ENCODE results near the gene TRAP1. TPM values are rescaled to one million over a fixed set of nuclear protein-coding genes. Genes with fewer than 3 reads are reported as not detected.

Gene TRAP1
- total RNA-seq, 1 experiment from 2014 or later, result 219 TPM

GRCh38 chr16:3687792-3688191 is 29.5 kb downstream of the TRAP1 start:
- no peaks in the 10 kb centered on the region for H3K27me3 ChIP-seq (ENCODE audit: control insufficient read depth, insufficient read depth, low read length)
- H3K4me3 ChIP-seq (ENCODE audit: insufficient read depth, low read depth, low read length), result no peak overlapping the region
- no peak for DNase-seq
- H3K36me3 ChIP-seq (replicated peaks; ENCODE audit: control insufficient read depth, insufficient read depth, low read length), result peaks cover 26% of the 10 kb centered on the region

- no peak for DNase-seq
- Histone ChIP-seq H3K4me3 (ENCODE audit: insufficient read depth, low read depth, low read length) (no peak overlapping the region), H3K36me3 (replicated peaks; ENCODE audit: control insufficient read depth, insufficient read depth, low read length) (peaks cover 26% of the 10 kb centered on the region), H3K27me3 (ENCODE audit: control insufficient read depth, insufficient read depth, low read length) (no peaks in the 10 kb centered on the region)
These were observed 30.3 kb downstream of the TRAP1 start for GRCh38 chr16:3687021-3687420.

- DNase-seq, result no peak
- Histone ChIP-seq H3K4me3 (ENCODE audit: insufficient read depth, low read depth, low read length) (no peak overlapping the region), H3K36me3 (replicated peaks; ENCODE audit: control insufficient read depth, insufficient read depth, low read length) (peaks cover 34% of the 10 kb centered on the region), H3K27me3 (ENCODE audit: control insufficient read depth, insufficient read depth, low read length) (no peaks in the 10 kb centered on the region)
These were observed 36.1 kb downstream of the TRAP1 start for GRCh38 chr16:3681206-3681605.

- no peak overlapping the region for H3K4me3 ChIP-seq (ENCODE audit: insufficient read depth, low read depth, low read length)
- H3K36me3 ChIP-seq (replicated peaks; ENCODE audit: control insufficient read depth, insufficient read depth, low read length), result peaks cover 41% of the 10 kb centered on the region
- DNase-seq, result no peak
- H3K27me3 ChIP-seq (ENCODE audit: control insufficient read depth, insufficient read depth, low read length), result no peaks in the 10 kb centered on the region
These were observed 39.3 kb downstream of the TRAP1 start for GRCh38 chr16:3677994-3678393.

GRCh38 chr16:3675601-3676130 is 41.7 kb downstream of the TRAP1 start:
- Histone ChIP-seq H3K4me3 (ENCODE audit: insufficient read depth, low read depth, low read length) (no peak overlapping the region), H3K36me3 (replicated peaks; ENCODE audit: control insufficient read depth, insufficient read depth, low read length) (peaks cover 48% of the 10 kb centered on the region), H3K27me3 (ENCODE audit: control insufficient read depth, insufficient read depth, low read length) (no peaks in the 10 kb centered on the region)
- peak; percentile 64 for DNase-seq

GRCh38 chr16:3674513-3675295 is 42.6 kb downstream of the TRAP1 start:
- Histone ChIP-seq H3K4me3 (ENCODE audit: insufficient read depth, low read depth, low read length) (no peak overlapping the region), H3K36me3 (replicated peaks; ENCODE audit: control insufficient read depth, insufficient read depth, low read length) (peaks cover 48% of the 10 kb centered on the region), H3K27me3 (ENCODE audit: control insufficient read depth, insufficient read depth, low read length) (no peaks in the 10 kb centered on the region)
- DNase-seq, result peak; percentile 86

GRCh38 chr16:3673676-3674377 is 43.5 kb downstream of the TRAP1 start:
- Histone ChIP-seq H3K27me3 (ENCODE audit: control insufficient read depth, insufficient read depth, low read length) (no peaks in the 10 kb centered on the region), H3K4me3 (ENCODE audit: insufficient read depth, low read depth, low read length) (no peak overlapping the region), H3K36me3 (replicated peaks; ENCODE audit: control insufficient read depth, insufficient read depth, low read length) (peaks cover 48% of the 10 kb centered on the region)
- no peak for DNase-seq

GRCh38 chr16:3673201-3673600 is 44.1 kb downstream of the TRAP1 start:
- Histone ChIP-seq H3K36me3 (replicated peaks; ENCODE audit: control insufficient read depth, insufficient read depth, low read length) (peaks cover 48% of the 10 kb centered on the region), H3K4me3 (ENCODE audit: insufficient read depth, low read depth, low read length) (no peak overlapping the region), H3K27me3 (ENCODE audit: control insufficient read depth, insufficient read depth, low read length) (no peaks in the 10 kb centered on the region)
- DNase-seq, result no peak

GRCh38 chr16:3672571-3673041 is 44.7 kb downstream of the TRAP1 start:
- peak; percentile 43 for DNase-seq
- Histone ChIP-seq H3K36me3 (replicated peaks; ENCODE audit: control insufficient read depth, insufficient read depth, low read length) (peaks cover 43% of the 10 kb centered on the region), H3K27me3 (ENCODE audit: control insufficient read depth, insufficient read depth, low read length) (no peaks in the 10 kb centered on the region), H3K4me3 (ENCODE audit: insufficient read depth, low read depth, low read length) (no peak overlapping the region)

- H3K27me3 ChIP-seq (ENCODE audit: control insufficient read depth, insufficient read depth, low read length), result no peaks in the 10 kb centered on the region
- no peak overlapping the region for H3K4me3 ChIP-seq (ENCODE audit: insufficient read depth, low read depth, low read length)
- peaks cover 39% of the 10 kb centered on the region for H3K36me3 ChIP-seq (replicated peaks; ENCODE audit: control insufficient read depth, insufficient read depth, low read length)
- peak; percentile 58 for DNase-seq
These were observed 45.9 kb downstream of the TRAP1 start for GRCh38 chr16:3671424-3671823.

- H3K4me3 ChIP-seq (ENCODE audit: insufficient read depth, low read depth, low read length), result no peak overlapping the region
These were observed 46.6 kb downstream of the TRAP1 start for GRCh38 chr16:3670711-3671110.

GRCh38 chr16:3669082-3669481 is 48.2 kb downstream of the TRAP1 start:
- no peak overlapping the region for H3K4me3 ChIP-seq (ENCODE audit: insufficient read depth, low read depth, low read length)
- H3K36me3 ChIP-seq (replicated peaks; ENCODE audit: control insufficient read depth, insufficient read depth, low read length), result peaks cover 24% of the 10 kb centered on the region
- no peaks in the 10 kb centered on the region for H3K27me3 ChIP-seq (ENCODE audit: control insufficient read depth, insufficient read depth, low read length)
- DNase-seq, result no peak

More at GRCh38 chr16:3670711-3671110, 46.6 kb downstream of the TRAP1 start:
- peaks cover 35% of the 10 kb centered on the region for H3K36me3 ChIP-seq (replicated peaks; ENCODE audit: control insufficient read depth, insufficient read depth, low read length)
- H3K27me3 ChIP-seq (ENCODE audit: control insufficient read depth, insufficient read depth, low read length), result no peaks in the 10 kb centered on the region
- no peak for DNase-seq

GRCh38 chr16:3668626-3669025 is 48.7 kb downstream of the TRAP1 start:
- H3K4me3 ChIP-seq (ENCODE audit: insufficient read depth, low read depth, low read length), result no peak overlapping the region
- H3K27me3 ChIP-seq (ENCODE audit: control insufficient read depth, insufficient read depth, low read length), result no peaks in the 10 kb centered on the region
- H3K36me3 ChIP-seq (replicated peaks; ENCODE audit: control insufficient read depth, insufficient read depth, low read length), result peaks cover 22% of the 10 kb centered on the region
- no peak for DNase-seq

- peaks cover 32% of the 10 kb centered on the region for H3K36me3 ChIP-seq (replicated peaks; ENCODE audit: control insufficient read depth, insufficient read depth, low read length)
- no peak overlapping the region for H3K4me3 ChIP-seq (ENCODE audit: insufficient read depth, low read depth, low read length)
- peak; percentile 55 for DNase-seq
- no peaks in the 10 kb centered on the region for H3K27me3 ChIP-seq (ENCODE audit: control insufficient read depth, insufficient read depth, low read length)
These were observed 51.8 kb downstream of the TRAP1 start for GRCh38 chr16:3665508-3665907.
